WTC11 (cell line): ENCODE data around the gene SAMD13.

ENCODE experiments used
- ESRRA ChIP-seq: sonication (generic); formaldehyde crosslinking; IDR thresholded peaks from 2 replicates; pipeline ENCODE4 v1.8.1; 2022; ENCODE audit warnings: mild to moderate bottlenecking, missing genetic modification reagents, borderline replicate concordance
- JAZF1 ChIP-seq: fragments of 250-450 bp; sonication (Bioruptor Pico); IDR thresholded peaks from 2 replicates; pipeline ENCODE4 v1.9.0; 2021; ENCODE audit warnings: moderate library complexity, mild to moderate bottlenecking, inconsistent platforms
- NFYB ChIP-seq: sonication (generic); formaldehyde crosslinking; conservative IDR thresholded peaks from 2 replicates; pipeline ENCODE4 v1.8.0; 2022; ENCODE audit warnings: low read depth, missing genetic modification reagents
- ZNF121 ChIP-seq: sonication (generic); formaldehyde crosslinking; IDR thresholded peaks from 2 replicates; pipeline ENCODE4 v1.8.0; 2023; ENCODE audit warnings: missing genetic modification reagents
- ZNF138 ChIP-seq: sonication (generic); formaldehyde crosslinking; conservative IDR thresholded peaks from 2 replicates; pipeline ENCODE4 v1.8.1; 2022; ENCODE audit warnings: mild to moderate bottlenecking, moderate library complexity, missing genetic modification reagents
- TF ChIP-seq, protein P1 (sequence below): fragments of 200-600 bp; IDR thresholded peaks from 2 replicates; pipeline ENCODE4 v1.8.0; 2022; ENCODE audit warnings: antibody characterized with exemption
- TF ChIP-seq, protein P2 (sequence below): sonication (generic); formaldehyde crosslinking; IDR thresholded peaks from 2 replicates; pipeline ENCODE4 v1.8.1; 2022; ENCODE audit warnings: mild to moderate bottlenecking, moderate library complexity, missing genetic modification reagents
- TF ChIP-seq, protein P3 (sequence below): sonication (generic); formaldehyde crosslinking; IDR thresholded peaks from 2 replicates; pipeline ENCODE4 v1.8.1; 2022; ENCODE audit warnings: low read depth, mild to moderate bottlenecking, moderate library complexity, missing genetic modification reagents, borderline replicate concordance
- TF ChIP-seq, protein P4 (sequence below): fragments of 250-450 bp; sonication (Bioruptor Pico); conservative IDR thresholded peaks from 2 replicates; pipeline ENCODE4 v1.9.0; 2021; ENCODE audit warnings: mild to moderate bottlenecking
- TF ChIP-seq, protein P5 (sequence below): sonication (generic); formaldehyde crosslinking; IDR thresholded peaks from 2 replicates; pipeline ENCODE4 v1.8.0; 2023; ENCODE audit warnings: mild to moderate bottlenecking, missing genetic modification reagents
- TF ChIP-seq, protein P6 (sequence below): sonication (generic); formaldehyde crosslinking; IDR thresholded peaks from 2 replicates; pipeline ENCODE4 v1.8.1; 2023; ENCODE audit warnings: mild to moderate bottlenecking, moderate library complexity, missing genetic modification reagents

DNA sequence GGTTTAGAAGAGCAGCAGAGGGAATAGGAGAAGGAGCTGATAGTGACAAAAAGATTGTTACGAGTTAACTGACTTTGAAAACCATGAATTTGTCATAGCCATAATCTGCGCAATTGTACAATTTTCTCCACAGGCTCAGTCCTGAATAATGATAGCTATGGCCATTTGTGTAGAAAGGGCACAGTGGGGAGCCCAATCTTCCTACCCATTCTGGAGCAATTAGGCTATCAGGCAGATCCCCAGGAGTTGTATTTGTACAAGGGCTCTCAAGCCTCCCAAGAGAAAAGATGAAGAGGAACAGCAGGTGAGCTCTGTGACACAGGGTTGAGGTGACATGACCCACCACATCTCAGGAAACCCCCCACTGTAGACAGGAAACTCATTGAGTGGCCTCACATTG lies 42.1 kb upstream of the SAMD13 start:
- TF ChIP-seq, protein P1, sequence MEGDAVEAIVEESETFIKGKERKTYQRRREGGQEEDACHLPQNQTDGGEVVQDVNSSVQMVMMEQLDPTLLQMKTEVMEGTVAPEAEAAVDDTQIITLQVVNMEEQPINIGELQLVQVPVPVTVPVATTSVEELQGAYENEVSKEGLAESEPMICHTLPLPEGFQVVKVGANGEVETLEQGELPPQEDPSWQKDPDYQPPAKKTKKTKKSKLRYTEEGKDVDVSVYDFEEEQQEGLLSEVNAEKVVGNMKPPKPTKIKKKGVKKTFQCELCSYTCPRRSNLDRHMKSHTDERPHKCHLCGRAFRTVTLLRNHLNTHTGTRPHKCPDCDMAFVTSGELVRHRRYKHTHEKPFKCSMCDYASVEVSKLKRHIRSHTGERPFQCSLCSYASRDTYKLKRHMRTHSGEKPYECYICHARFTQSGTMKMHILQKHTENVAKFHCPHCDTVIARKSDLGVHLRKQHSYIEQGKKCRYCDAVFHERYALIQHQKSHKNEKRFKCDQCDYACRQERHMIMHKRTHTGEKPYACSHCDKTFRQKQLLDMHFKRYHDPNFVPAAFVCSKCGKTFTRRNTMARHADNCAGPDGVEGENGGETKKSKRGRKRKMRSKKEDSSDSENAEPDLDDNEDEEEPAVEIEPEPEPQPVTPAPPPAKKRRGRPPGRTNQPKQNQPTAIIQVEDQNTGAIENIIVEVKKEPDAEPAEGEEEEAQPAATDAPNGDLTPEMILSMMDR, result no peak
- TF ChIP-seq ESRRA (CRISPR knock-in tag) (no peak), NFYB (CRISPR knock-in tag) (no peak), ZNF138 (no peak), ZNF121 (no peak), JAZF1 (no peak)
- TF ChIP-seq, protein P2, sequence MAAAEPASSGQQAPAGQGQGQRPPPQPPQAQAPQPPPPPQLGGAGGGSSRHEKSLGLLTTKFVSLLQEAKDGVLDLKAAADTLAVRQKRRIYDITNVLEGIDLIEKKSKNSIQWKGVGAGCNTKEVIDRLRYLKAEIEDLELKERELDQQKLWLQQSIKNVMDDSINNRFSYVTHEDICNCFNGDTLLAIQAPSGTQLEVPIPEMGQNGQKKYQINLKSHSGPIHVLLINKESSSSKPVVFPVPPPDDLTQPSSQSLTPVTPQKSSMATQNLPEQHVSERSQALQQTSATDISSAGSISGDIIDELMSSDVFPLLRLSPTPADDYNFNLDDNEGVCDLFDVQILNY, result no peak
- TF ChIP-seq, protein P3, sequence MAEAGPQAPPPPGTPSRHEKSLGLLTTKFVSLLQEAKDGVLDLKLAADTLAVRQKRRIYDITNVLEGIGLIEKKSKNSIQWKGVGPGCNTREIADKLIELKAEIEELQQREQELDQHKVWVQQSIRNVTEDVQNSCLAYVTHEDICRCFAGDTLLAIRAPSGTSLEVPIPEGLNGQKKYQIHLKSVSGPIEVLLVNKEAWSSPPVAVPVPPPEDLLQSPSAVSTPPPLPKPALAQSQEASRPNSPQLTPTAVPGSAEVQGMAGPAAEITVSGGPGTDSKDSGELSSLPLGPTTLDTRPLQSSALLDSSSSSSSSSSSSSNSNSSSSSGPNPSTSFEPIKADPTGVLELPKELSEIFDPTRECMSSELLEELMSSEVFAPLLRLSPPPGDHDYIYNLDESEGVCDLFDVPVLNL, result no peak
- TF ChIP-seq, protein P4, sequence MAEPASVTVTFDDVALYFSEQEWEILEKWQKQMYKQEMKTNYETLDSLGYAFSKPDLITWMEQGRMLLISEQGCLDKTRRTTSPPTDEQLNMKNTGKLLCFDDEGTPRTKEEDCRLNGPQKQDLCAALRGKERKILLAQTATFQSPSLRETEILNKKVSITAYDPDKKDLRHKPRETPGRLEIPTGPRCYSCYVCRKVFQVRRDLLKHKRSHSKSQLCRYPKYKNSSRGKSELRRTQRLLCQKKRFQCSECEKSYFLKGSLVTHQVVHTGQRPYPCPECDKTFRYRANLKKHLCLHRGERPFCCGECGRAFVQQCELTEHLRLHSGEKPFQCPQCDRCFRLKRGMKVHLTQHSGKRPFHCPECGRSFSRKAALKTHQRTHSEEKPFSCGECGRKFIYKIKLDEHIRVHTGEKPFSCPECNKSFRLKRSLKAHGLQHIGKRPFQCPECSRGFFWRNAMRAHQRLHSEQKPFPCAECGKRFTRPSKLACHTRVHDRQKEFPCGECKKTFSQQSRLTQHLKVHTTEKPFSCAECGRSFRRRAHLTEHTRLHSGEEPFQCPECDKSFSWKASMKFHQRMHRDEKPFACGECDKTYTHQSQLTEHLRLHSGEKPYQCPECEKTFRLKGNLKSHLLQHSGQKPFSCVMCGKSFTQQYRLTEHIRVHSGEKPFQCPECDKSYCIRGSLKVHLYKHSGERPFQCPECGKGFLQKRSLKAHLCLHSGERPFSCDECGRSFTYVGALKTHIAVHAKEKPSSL, result no peak
- TF ChIP-seq, protein P5, sequence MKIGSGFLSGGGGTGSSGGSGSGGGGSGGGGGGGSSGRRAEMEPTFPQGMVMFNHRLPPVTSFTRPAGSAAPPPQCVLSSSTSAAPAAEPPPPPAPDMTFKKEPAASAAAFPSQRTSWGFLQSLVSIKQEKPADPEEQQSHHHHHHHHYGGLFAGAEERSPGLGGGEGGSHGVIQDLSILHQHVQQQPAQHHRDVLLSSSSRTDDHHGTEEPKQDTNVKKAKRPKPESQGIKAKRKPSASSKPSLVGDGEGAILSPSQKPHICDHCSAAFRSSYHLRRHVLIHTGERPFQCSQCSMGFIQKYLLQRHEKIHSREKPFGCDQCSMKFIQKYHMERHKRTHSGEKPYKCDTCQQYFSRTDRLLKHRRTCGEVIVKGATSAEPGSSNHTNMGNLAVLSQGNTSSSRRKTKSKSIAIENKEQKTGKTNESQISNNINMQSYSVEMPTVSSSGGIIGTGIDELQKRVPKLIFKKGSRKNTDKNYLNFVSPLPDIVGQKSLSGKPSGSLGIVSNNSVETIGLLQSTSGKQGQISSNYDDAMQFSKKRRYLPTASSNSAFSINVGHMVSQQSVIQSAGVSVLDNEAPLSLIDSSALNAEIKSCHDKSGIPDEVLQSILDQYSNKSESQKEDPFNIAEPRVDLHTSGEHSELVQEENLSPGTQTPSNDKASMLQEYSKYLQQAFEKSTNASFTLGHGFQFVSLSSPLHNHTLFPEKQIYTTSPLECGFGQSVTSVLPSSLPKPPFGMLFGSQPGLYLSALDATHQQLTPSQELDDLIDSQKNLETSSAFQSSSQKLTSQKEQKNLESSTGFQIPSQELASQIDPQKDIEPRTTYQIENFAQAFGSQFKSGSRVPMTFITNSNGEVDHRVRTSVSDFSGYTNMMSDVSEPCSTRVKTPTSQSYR (CRISPR knock-in tag), result no peak
- TF ChIP-seq, protein P6, sequence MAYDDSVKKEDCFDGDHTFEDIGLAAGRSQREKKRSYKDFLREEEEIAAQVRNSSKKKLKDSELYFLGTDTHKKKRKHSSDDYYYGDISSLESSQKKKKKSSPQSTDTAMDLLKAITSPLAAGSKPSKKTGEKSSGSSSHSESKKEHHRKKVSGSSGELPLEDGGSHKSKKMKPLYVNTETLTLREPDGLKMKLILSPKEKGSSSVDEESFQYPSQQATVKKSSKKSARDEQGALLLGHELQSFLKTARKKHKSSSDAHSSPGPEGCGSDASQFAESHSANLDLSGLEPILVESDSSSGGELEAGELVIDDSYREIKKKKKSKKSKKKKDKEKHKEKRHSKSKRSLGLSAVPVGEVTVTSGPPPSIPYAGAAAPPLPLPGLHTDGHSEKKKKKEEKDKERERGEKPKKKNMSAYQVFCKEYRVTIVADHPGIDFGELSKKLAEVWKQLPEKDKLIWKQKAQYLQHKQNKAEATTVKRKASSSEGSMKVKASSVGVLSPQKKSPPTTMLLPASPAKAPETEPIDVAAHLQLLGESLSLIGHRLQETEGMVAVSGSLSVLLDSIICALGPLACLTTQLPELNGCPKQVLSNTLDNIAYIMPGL (CRISPR knock-in tag), result no peak
